Fibroblast of skin of back (primary cell): ENCODE measurements around the gene PPP1R9A.

Experiments used
- DNase-seq: peaks from one replicate; pipeline ENCODE4 v3.0.0-alpha.2; 2013

PPP1R9A gene

GRCh38 chr7:95101422-95101821, 194.0 kb downstream of the PPP1R9A start:
- no peak for DNase-seq

GRCh38 chr7:95102662-95103061, 195.3 kb downstream of the PPP1R9A start:
- peak; percentile 38 for DNase-seq

DNA sequence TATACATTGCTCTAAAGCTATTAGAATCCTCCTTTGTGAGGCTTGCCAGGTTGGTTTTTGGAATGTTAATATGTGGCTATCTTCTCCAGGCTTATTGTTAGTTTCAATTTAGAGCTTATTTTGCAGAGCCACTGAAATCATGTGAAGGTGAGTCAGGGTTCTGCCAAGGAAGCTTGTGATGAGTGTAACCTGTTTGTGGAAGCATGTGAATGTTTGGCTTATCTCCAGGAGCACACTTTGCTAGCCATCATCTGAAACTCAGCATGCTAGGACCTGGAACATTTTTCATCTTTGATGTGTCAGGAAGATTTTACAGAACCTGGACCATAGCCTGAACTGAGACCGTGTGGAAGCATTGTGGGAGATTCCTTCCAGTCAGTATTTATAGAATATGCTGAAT, 197.3 kb downstream of the PPP1R9A start:
- DNase-seq = no peak

DNA sequence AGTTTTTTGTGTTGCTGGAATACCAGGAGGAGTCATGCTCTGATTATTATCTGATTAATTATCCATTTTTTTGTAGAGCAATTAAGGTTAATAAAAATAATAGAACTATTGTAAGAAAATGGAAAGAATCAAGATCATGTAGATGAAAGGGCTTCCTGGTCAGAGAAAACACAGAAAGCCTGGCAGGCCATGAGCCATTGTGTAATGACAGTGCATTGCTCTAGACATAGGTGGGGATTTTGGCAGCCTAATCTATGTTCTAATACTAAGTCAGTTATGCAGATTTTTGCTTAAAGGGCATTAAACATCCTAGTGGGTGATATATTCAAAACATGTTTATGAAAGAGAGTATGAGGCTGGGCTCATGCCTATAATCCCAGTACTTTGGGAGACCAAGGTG, 198.2 kb downstream of the PPP1R9A start:
- no peak for DNase-seq

DNA sequence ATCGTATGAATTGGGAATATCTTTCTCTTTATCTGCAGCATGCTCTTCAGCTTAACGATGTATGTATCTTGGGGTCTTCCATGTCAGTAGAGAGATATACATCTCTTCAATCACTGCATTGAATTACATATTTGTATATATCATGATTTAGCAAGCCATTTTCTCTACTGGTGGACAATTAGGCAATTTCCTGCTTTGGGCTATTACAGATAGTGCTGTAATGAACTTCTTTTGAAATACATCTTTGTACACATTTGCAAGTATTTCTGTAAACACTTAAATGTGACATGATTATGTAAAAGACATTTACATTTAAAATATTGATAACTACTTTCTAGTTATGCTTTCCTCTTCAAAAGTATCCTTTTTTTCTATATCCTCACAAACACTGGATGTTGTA, 199.0 kb downstream of the PPP1R9A start:
- DNase-seq = no peak

DNA sequence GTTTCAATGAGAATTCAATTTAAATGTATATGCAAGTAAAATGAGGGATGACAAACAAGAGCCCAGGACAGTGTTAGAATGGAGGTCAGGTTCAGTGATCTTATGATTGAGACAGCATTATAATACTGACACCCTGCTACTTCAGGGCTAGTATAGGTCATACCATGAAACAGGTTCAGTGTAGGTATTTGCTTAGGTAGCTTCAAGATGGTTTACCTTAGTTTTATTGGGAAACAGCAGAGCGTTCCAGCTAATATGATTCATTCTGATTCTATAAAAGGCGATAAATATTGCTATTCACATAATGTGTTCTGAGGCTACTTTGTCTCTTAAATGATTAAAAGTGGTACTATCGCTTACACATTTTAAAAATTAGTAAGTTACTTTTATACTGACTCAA, 203.3 kb downstream of the PPP1R9A start:
- DNase-seq = no peak

GRCh38 chr7:95113590-95113989, 206.2 kb downstream of the PPP1R9A start:
- no peak for DNase-seq

DNA sequence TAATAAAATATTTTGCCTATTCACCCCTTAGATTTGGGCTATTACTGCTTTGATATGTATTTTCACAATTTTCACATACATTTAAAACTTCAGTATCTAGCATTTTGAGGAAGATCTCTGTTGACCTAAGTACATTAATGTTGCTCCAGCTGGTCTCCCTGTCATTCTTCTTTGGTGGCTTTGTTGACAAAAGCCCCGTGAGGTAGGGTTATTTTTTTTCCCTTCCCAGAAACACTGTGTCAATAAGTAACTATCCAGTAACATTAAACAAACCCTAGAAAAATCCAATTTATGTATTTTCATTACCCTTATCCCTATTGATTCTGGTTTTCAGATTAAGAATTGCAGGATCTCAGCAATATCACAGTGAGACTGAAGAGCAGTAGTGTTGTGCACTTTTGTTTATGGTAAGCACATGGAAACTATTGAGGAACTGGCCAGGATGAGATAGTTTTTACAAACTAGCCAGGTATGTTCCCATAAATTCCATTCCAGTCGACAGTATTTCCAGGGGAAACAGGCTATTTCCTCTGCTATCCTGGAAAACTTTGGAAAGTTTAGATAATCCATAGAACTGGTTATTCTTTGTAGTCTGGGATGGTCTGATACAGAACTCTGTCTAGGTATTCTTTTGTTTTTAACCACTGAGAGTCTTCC, 218.8 kb downstream of the PPP1R9A start:
- no peak for DNase-seq

- no peak for DNase-seq
Observed at GRCh38 chr7:95132500-95132899, 225.1 kb downstream of the PPP1R9A start.

DNA sequence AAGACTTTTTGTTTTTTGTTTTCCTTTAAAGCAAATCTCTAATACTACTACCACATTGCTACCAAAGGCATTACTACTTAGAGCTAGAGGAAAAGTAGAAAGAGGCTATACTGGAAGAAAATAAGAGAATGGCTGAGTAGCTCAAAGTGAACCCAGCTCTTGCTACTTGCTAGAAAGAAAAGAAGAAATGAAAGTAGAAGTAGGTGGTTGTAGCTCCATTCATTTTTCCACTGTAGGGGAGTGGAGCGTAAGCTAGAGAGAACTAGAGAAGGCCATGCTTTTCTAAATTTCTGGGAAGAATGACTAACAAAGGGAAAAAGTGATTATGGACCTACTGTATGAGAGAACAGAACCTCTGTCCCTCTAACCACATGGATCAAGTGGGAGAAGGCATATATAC, 232.5 kb downstream of the PPP1R9A start:
- no peak for DNase-seq

- peak; percentile 65 for DNase-seq
Observed at GRCh38 chr7:95141755-95142154, 234.4 kb downstream of the PPP1R9A start.

GRCh38 chr7:95144256-95144655, 236.9 kb downstream of the PPP1R9A start:
- no peak for DNase-seq

GRCh38 chr7:95155965-95156364, 248.6 kb downstream of the PPP1R9A start:
- no peak for DNase-seq

- no peak for DNase-seq
Observed at GRCh38 chr7:95157381-95157780, 250.0 kb downstream of the PPP1R9A start.

GRCh38 chr7:95169678-95170077, 262.3 kb downstream of the PPP1R9A start:
- DNase-seq = peak; percentile 54

GRCh38 chr7:95172420-95172819, 265.0 kb downstream of the PPP1R9A start:
- no peak for DNase-seq

DNA sequence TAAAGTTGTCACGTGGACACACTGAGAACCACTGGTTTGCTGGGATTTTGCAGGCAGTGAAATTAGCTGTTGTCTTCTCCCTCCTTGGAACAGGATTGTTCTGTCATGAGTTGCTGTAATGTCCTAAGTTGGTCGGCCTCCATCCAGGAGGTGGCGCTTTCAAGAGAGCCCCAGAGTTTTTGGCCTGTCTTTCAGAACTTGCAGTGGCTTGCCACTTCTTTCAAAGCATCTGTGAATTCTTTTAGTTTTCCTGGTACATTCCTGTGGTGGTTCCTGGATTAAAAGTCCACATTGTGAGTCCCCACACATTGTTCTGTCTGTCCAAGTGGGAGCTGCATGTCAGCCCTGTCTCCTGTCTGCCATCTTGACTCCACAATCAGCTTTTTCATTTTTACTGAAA, 283.1 kb downstream of the PPP1R9A start:
- peak; percentile 32 for DNase-seq

DNA sequence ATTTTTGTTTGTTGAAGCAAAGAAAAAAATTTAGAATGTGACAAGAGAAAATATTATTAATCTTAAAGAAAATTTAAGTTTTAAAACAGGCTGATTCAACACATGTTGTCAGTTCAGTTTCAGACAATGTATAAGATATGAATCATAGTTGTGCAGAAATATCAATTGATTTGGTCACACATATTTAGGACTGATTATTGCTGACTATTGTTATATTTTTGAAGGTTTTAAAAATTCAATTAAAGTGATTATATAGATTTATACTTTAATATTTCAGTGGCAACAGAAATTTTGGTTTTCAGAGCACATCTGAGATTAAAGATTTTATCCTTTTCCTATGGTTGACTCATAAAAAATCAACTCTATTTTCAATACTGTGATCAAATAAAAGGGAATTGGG, 284.4 kb downstream of the PPP1R9A start:
- DNase-seq = no peak

DNA sequence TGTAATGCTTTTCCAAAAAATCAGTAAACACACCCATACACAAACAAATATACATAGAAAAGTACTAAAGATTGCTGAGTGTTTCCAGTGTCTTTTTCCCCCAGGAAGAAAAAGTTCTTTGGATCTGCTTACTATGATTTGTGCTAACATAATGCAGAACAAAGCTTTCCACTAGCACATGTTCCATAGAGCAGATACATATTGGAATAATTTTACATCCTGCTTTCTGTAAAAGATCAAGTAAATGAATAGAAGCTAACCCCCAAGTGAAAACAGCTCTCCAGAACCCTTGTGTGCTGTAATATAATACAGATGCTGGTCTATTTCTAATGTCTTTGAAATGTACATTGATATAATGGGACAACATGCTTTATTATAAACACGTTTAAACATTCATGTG, 291.5 kb downstream of the PPP1R9A start:
- DNase-seq = no peak

GRCh38 chr7:95199779-95200558, 292.6 kb downstream of the PPP1R9A start:
- DNase-seq = peak; percentile 68

GRCh38 chr7:95200741-95201140, 293.3 kb downstream of the PPP1R9A start:
- no peak for DNase-seq

- no peak for DNase-seq
Observed at GRCh38 chr7:95201727-95202126, 294.3 kb downstream of the PPP1R9A start.

- no peak for DNase-seq
Observed at GRCh38 chr7:95204618-95205017, 297.2 kb downstream of the PPP1R9A start.

- DNase-seq = peak; percentile 93
Observed at GRCh38 chr7:95205665-95206225, 298.4 kb downstream of the PPP1R9A start.
